Measurements from ENCODE around the gene NUDT16L1. TPM values are rescaled to one million over a fixed set of nuclear protein-coding genes. Genes with fewer than 3 reads are reported as not detected.

The NUDT16L1 gene
- total RNA-seq, 1 donor: 28.5 TPM

GRCh38 chr16:4724661-4725270, 31.4 kb downstream of the NUDT16L1 start:
- no peak overlapping the region for H3K4me3 ChIP-seq (ENCODE audit: low read depth, low read length)
- no peak for TF ChIP-seq CTCF (IDR thresholded peaks at IDR 0.05; ENCODE audit: insufficient read depth, low read depth, low read length)
- no peak for DNase-seq (ENCODE audit: low read depth)

GRCh38 chr16:4726616-4727015, 33.3 kb downstream of the NUDT16L1 start:
- no peak for TF ChIP-seq CTCF (IDR thresholded peaks at IDR 0.05; ENCODE audit: insufficient read depth, low read depth, low read length)

GRCh38 chr16:4728676-4729075, 35.3 kb downstream of the NUDT16L1 start:
- no peak overlapping the region for H3K4me3 ChIP-seq (ENCODE audit: low read depth, low read length)
- TF ChIP-seq CTCF (IDR thresholded peaks at IDR 0.05; ENCODE audit: insufficient read depth, low read depth, low read length): no peak
- DNase-seq (ENCODE audit: low read depth): no peak

More at GRCh38 chr16:4726616-4727015, 33.3 kb downstream of the NUDT16L1 start:
- H3K4me3 ChIP-seq (ENCODE audit: low read depth, low read length): no peak overlapping the region
- no peak for DNase-seq (ENCODE audit: low read depth)

- H3K4me3 ChIP-seq (ENCODE audit: low read depth, low read length): no peak overlapping the region
- DNase-seq (ENCODE audit: low read depth): no peak
These were observed 36.5 kb downstream of the NUDT16L1 start for GRCh38 chr16:4729876-4730275.

GRCh38 chr16:4733211-4733742, 39.9 kb downstream of the NUDT16L1 start:
- no peak for TF ChIP-seq CTCF (IDR thresholded peaks at IDR 0.05; ENCODE audit: insufficient read depth, low read depth, low read length)
- H3K4me3 ChIP-seq (ENCODE audit: low read depth, low read length): peak overlapping the region; percentile 87
- DNase-seq (ENCODE audit: low read depth): no peak

More at GRCh38 chr16:4729876-4730275, 36.5 kb downstream of the NUDT16L1 start:
- TF ChIP-seq CTCF (IDR thresholded peaks at IDR 0.05; ENCODE audit: insufficient read depth, low read depth, low read length): no peak

- no peak for DNase-seq (ENCODE audit: low read depth)
- no peak for TF ChIP-seq CTCF (IDR thresholded peaks at IDR 0.05; ENCODE audit: insufficient read depth, low read depth, low read length)
- H3K4me3 ChIP-seq (ENCODE audit: low read depth, low read length): peak overlapping the region; percentile 87
These were observed 40.3 kb downstream of the NUDT16L1 start for GRCh38 chr16:4733747-4734062.

Data from fibroblast of villous mesenchyme (primary cell).